ENCODE results near the gene B3GNT4.

The B3GNT4 gene

DNA sequence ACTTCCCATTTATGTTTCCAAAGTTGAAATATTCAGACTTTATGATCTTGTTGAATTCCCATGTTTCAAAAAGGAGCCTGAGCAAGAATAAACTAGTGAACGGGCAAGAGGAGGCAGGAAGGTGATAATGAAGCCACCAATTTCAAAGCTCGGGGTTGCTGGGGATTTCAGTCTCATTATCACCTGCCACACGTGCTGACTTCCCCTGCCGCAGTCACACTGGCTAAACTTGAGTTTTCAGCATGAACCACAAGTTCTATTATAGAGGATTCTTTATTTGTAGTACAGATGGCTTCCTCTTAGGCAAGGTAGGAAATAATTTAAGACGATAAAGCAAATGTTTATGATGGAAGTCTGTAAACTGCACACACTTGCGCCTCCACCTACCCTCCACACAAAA is 40.5 kb downstream of the B3GNT4 start:
- H3K4me1 ChIP-seq (ENCODE audit: control insufficient read depth, low read length) = no peaks in the 10 kb centered on the region
- H3K36me3 ChIP-seq (ENCODE audit: control insufficient read depth, low read length) = no peaks in the 10 kb centered on the region; the same call in 1 of the 2 replicates
- TF ChIP-seq EZH2phosphoT487 (IDR thresholded peaks at IDR 0.05; ENCODE audit: borderline replicate concordance, low read length) = no peak
- TF ChIP-seq, protein P1, sequence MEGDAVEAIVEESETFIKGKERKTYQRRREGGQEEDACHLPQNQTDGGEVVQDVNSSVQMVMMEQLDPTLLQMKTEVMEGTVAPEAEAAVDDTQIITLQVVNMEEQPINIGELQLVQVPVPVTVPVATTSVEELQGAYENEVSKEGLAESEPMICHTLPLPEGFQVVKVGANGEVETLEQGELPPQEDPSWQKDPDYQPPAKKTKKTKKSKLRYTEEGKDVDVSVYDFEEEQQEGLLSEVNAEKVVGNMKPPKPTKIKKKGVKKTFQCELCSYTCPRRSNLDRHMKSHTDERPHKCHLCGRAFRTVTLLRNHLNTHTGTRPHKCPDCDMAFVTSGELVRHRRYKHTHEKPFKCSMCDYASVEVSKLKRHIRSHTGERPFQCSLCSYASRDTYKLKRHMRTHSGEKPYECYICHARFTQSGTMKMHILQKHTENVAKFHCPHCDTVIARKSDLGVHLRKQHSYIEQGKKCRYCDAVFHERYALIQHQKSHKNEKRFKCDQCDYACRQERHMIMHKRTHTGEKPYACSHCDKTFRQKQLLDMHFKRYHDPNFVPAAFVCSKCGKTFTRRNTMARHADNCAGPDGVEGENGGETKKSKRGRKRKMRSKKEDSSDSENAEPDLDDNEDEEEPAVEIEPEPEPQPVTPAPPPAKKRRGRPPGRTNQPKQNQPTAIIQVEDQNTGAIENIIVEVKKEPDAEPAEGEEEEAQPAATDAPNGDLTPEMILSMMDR (IDR thresholded peaks at IDR 0.05; ENCODE audit: low read depth, low read length, poor library complexity, severe bottlenecking) = no peak
- no peaks in the 10 kb centered on the region for H3K9me2 ChIP-seq (replicated peaks; ENCODE audit: control insufficient read depth, low read length)
- H4K20me1 ChIP-seq (ENCODE audit: control insufficient read depth, insufficient read depth, low read depth, low read length) = no peaks in the 10 kb centered on the region
- no peaks in the 10 kb centered on the region for H3K9me3 ChIP-seq (ENCODE audit: control insufficient read depth, insufficient read depth, low read length)
- H3K79me2 ChIP-seq (ENCODE audit: control insufficient read depth, low read length) = no peaks in the 10 kb centered on the region
- no peaks in the 10 kb centered on the region for H3K27me3 ChIP-seq (ENCODE audit: control insufficient read depth, low read length)
- no peak overlapping the region for H3K27ac ChIP-seq (ENCODE audit: low read depth, low read length)
- H3K4me3 ChIP-seq (ENCODE audit: low read length) = no peak overlapping the region
- no peak overlapping the region for H3K4me2 ChIP-seq (ENCODE audit: low read length)
- no peaks in the 10 kb centered on the region for H3F3A ChIP-seq (ENCODE audit: control insufficient read depth, insufficient read depth)

- no peaks in the 10 kb centered on the region for H3K27me3 ChIP-seq (ENCODE audit: control insufficient read depth, low read length)
- H3K9me3 ChIP-seq (ENCODE audit: control insufficient read depth, insufficient read depth, low read length) = no peaks in the 10 kb centered on the region
- H3K9me2 ChIP-seq (replicated peaks; ENCODE audit: control insufficient read depth, low read length) = no peaks in the 10 kb centered on the region
- H3K27ac ChIP-seq (ENCODE audit: low read depth, low read length) = no peak overlapping the region
- H3F3A ChIP-seq (ENCODE audit: control insufficient read depth, insufficient read depth) = no peaks in the 10 kb centered on the region
- H3K36me3 ChIP-seq (ENCODE audit: control insufficient read depth, low read length) = no peaks in the 10 kb centered on the region; the same call in 1 of the 2 replicates
- no peak overlapping the region for H3K4me2 ChIP-seq (ENCODE audit: low read length)
- no peaks in the 10 kb centered on the region for H3K4me1 ChIP-seq (ENCODE audit: control insufficient read depth, low read length)
- no peaks in the 10 kb centered on the region for H3K79me2 ChIP-seq (ENCODE audit: control insufficient read depth, low read length)
- TF ChIP-seq EZH2phosphoT487 (IDR thresholded peaks at IDR 0.05; ENCODE audit: borderline replicate concordance, low read length) = no peak
- TF ChIP-seq, protein P1 (IDR thresholded peaks at IDR 0.05; ENCODE audit: low read depth, low read length, poor library complexity, severe bottlenecking) = no peak
- no peak overlapping the region for H3K4me3 ChIP-seq (ENCODE audit: low read length)
- no peaks in the 10 kb centered on the region for H4K20me1 ChIP-seq (ENCODE audit: control insufficient read depth, insufficient read depth, low read depth, low read length)
Observed at GRCh38 chr12:122244565-122245371, 41.3 kb downstream of the B3GNT4 start.

GRCh38 chr12:122245553-122245952 is 42.0 kb downstream of the B3GNT4 start:
- H3K4me3 ChIP-seq (ENCODE audit: low read length) = no peak overlapping the region
- no peaks in the 10 kb centered on the region for H3F3A ChIP-seq (ENCODE audit: control insufficient read depth, insufficient read depth)
- no peaks in the 10 kb centered on the region for H3K27me3 ChIP-seq (ENCODE audit: control insufficient read depth, low read length)
- H3K27ac ChIP-seq (ENCODE audit: low read depth, low read length) = no peak overlapping the region
- H3K4me2 ChIP-seq (ENCODE audit: low read length) = no peak overlapping the region
- no peaks in the 10 kb centered on the region for H4K20me1 ChIP-seq (ENCODE audit: control insufficient read depth, insufficient read depth, low read depth, low read length)
- H3K36me3 ChIP-seq (ENCODE audit: control insufficient read depth, low read length) = peaks cover 5% of the 10 kb centered on the region; the same call in 1 of the 2 replicates
- H3K79me2 ChIP-seq (ENCODE audit: control insufficient read depth, low read length) = no peaks in the 10 kb centered on the region
- TF ChIP-seq, protein P1 (IDR thresholded peaks at IDR 0.05; ENCODE audit: low read depth, low read length, poor library complexity, severe bottlenecking) = no peak
- no peak for TF ChIP-seq EZH2phosphoT487 (IDR thresholded peaks at IDR 0.05; ENCODE audit: borderline replicate concordance, low read length)
- H3K9me3 ChIP-seq (ENCODE audit: control insufficient read depth, insufficient read depth, low read length) = no peaks in the 10 kb centered on the region
- no peaks in the 10 kb centered on the region for H3K4me1 ChIP-seq (ENCODE audit: control insufficient read depth, low read length)
- no peaks in the 10 kb centered on the region for H3K9me2 ChIP-seq (replicated peaks; ENCODE audit: control insufficient read depth, low read length)
